ENCODE measurements around the gene FNDC3B.

FNDC3B gene

GRCh38 chr3:172189213-172189612 lies 149.8 kb downstream of the FNDC3B start:
- Mint-ChIP-seq H3K4me3 (no peak overlapping the region), H3K9me3 (no peaks in the 10 kb centered on the region), H3K27me3 (no peaks in the 10 kb centered on the region), H3K4me1 (ENCODE audit: low read depth) (peaks cover 14% of the 10 kb centered on the region), H3K36me3 (ENCODE audit: low read depth) (no peaks in the 10 kb centered on the region), H3K27ac (no peak overlapping the region)
- DNase-seq, result no peak

GRCh38 chr3:172189987-172190603 lies 150.7 kb downstream of the FNDC3B start:
- Mint-ChIP-seq H3K4me1 (ENCODE audit: low read depth) (peaks cover 16% of the 10 kb centered on the region), H3K9me3 (no peaks in the 10 kb centered on the region), H3K36me3 (ENCODE audit: low read depth) (no peaks in the 10 kb centered on the region), H3K27ac (no peak overlapping the region), H3K4me3 (no peak overlapping the region), H3K27me3 (no peaks in the 10 kb centered on the region)
- DNase-seq, result no peak

- H3K9me3 Mint-ChIP-seq, result no peaks in the 10 kb centered on the region
- H3K36me3 Mint-ChIP-seq (ENCODE audit: low read depth), result no peaks in the 10 kb centered on the region
- DNase-seq, result no peak
- no peak overlapping the region for H3K4me3 Mint-ChIP-seq
- no peak overlapping the region for H3K27ac Mint-ChIP-seq
- no peaks in the 10 kb centered on the region for H3K27me3 Mint-ChIP-seq
- H3K4me1 Mint-ChIP-seq (ENCODE audit: low read depth), result peaks cover 16% of the 10 kb centered on the region
These were observed 151.6 kb downstream of the FNDC3B start for GRCh38 chr3:172190980-172191379.

- DNase-seq, result no peak
- peaks cover 16% of the 10 kb centered on the region for H3K4me1 Mint-ChIP-seq (ENCODE audit: low read depth)
- no peaks in the 10 kb centered on the region for H3K36me3 Mint-ChIP-seq (ENCODE audit: low read depth)
- H3K27ac Mint-ChIP-seq, result no peak overlapping the region
- H3K27me3 Mint-ChIP-seq, result no peaks in the 10 kb centered on the region
- no peaks in the 10 kb centered on the region for H3K9me3 Mint-ChIP-seq
- H3K4me3 Mint-ChIP-seq, result no peak overlapping the region
These were observed 152.3 kb downstream of the FNDC3B start for GRCh38 chr3:172191629-172192028.

- Mint-ChIP-seq H3K4me1 (ENCODE audit: low read depth) (peaks cover 16% of the 10 kb centered on the region), H3K9me3 (no peaks in the 10 kb centered on the region), H3K4me3 (no peak overlapping the region), H3K27ac (no peak overlapping the region), H3K36me3 (ENCODE audit: low read depth) (no peaks in the 10 kb centered on the region), H3K27me3 (no peaks in the 10 kb centered on the region)
- no peak for DNase-seq
These were observed 153.5 kb downstream of the FNDC3B start for GRCh38 chr3:172192830-172193415.

GRCh38 chr3:172193436-172193835 lies 154.1 kb downstream of the FNDC3B start:
- Mint-ChIP-seq H3K36me3 (ENCODE audit: low read depth) (no peaks in the 10 kb centered on the region), H3K4me1 (ENCODE audit: low read depth) (peaks cover 16% of the 10 kb centered on the region), H3K27me3 (no peaks in the 10 kb centered on the region), H3K4me3 (no peak overlapping the region), H3K27ac (no peak overlapping the region), H3K9me3 (peaks cover 1% of the 10 kb centered on the region)
- no peak for DNase-seq

- H3K27me3 Mint-ChIP-seq, result no peaks in the 10 kb centered on the region
- no peak overlapping the region for H3K4me3 Mint-ChIP-seq
- DNase-seq, result no peak
- H3K9me3 Mint-ChIP-seq, result peaks cover 3% of the 10 kb centered on the region
- no peak overlapping the region for H3K27ac Mint-ChIP-seq
- H3K36me3 Mint-ChIP-seq (ENCODE audit: low read depth), result peaks cover 4% of the 10 kb centered on the region
- peaks cover 14% of the 10 kb centered on the region for H3K4me1 Mint-ChIP-seq (ENCODE audit: low read depth)
These were observed 155.5 kb downstream of the FNDC3B start for GRCh38 chr3:172194702-172195406.

- Mint-ChIP-seq H3K9me3 (peaks cover 3% of the 10 kb centered on the region), H3K4me3 (no peak overlapping the region), H3K4me1 (ENCODE audit: low read depth) (peaks cover 14% of the 10 kb centered on the region), H3K27ac (no peak overlapping the region), H3K36me3 (ENCODE audit: low read depth) (peaks cover 6% of the 10 kb centered on the region), H3K27me3 (no peaks in the 10 kb centered on the region)
- DNase-seq, result no peak
These were observed 156.0 kb downstream of the FNDC3B start for GRCh38 chr3:172195407-172195754.

- Mint-ChIP-seq H3K9me3 (peaks cover 5% of the 10 kb centered on the region), H3K27me3 (no peaks in the 10 kb centered on the region), H3K36me3 (ENCODE audit: low read depth) (peaks cover 8% of the 10 kb centered on the region), H3K4me1 (ENCODE audit: low read depth) (peaks cover 14% of the 10 kb centered on the region), H3K27ac (no peak overlapping the region), H3K4me3 (no peak overlapping the region)
- DNase-seq, result no peak
These were observed 158.0 kb downstream of the FNDC3B start for GRCh38 chr3:172197344-172197743.

GRCh38 chr3:172198428-172198827 lies 159.1 kb downstream of the FNDC3B start:
- H3K36me3 Mint-ChIP-seq (ENCODE audit: low read depth), result peaks cover 19% of the 10 kb centered on the region
- H3K27me3 Mint-ChIP-seq, result no peaks in the 10 kb centered on the region
- H3K27ac Mint-ChIP-seq, result no peak overlapping the region
- H3K4me1 Mint-ChIP-seq (ENCODE audit: low read depth), result peaks cover 13% of the 10 kb centered on the region
- H3K9me3 Mint-ChIP-seq, result peaks cover 5% of the 10 kb centered on the region
- H3K4me3 Mint-ChIP-seq, result no peak overlapping the region
- DNase-seq, result no peak

GRCh38 chr3:172199850-172200369 lies 160.5 kb downstream of the FNDC3B start:
- Mint-ChIP-seq H3K4me1 (ENCODE audit: low read depth) (peaks cover 5% of the 10 kb centered on the region), H3K9me3 (peaks cover 13% of the 10 kb centered on the region), H3K4me3 (no peak overlapping the region), H3K36me3 (ENCODE audit: low read depth) (peaks cover 32% of the 10 kb centered on the region), H3K27ac (no peak overlapping the region), H3K27me3 (no peaks in the 10 kb centered on the region)
- no peak for DNase-seq

GRCh38 chr3:172201136-172201869 lies 161.9 kb downstream of the FNDC3B start:
- Mint-ChIP-seq H3K4me1 (ENCODE audit: low read depth) (no peaks in the 10 kb centered on the region), H3K9me3 (peaks cover 23% of the 10 kb centered on the region), H3K4me3 (no peak overlapping the region), H3K27ac (no peak overlapping the region), H3K27me3 (no peaks in the 10 kb centered on the region), H3K36me3 (ENCODE audit: low read depth) (peaks cover 44% of the 10 kb centered on the region)
- DNase-seq, result no peak

- Mint-ChIP-seq H3K27ac (no peak overlapping the region), H3K36me3 (ENCODE audit: low read depth) (peaks cover 47% of the 10 kb centered on the region), H3K4me1 (ENCODE audit: low read depth) (no peaks in the 10 kb centered on the region), H3K27me3 (no peaks in the 10 kb centered on the region), H3K9me3 (peaks cover 26% of the 10 kb centered on the region), H3K4me3 (no peak overlapping the region)
- DNase-seq, result no peak
These were observed 162.5 kb downstream of the FNDC3B start for GRCh38 chr3:172201870-172202236.

- peaks cover 27% of the 10 kb centered on the region for H3K9me3 Mint-ChIP-seq
- no peaks in the 10 kb centered on the region for H3K4me1 Mint-ChIP-seq (ENCODE audit: low read depth)
- H3K27me3 Mint-ChIP-seq, result no peaks in the 10 kb centered on the region
- DNase-seq, result no peak
- H3K27ac Mint-ChIP-seq, result no peak overlapping the region
- no peak overlapping the region for H3K4me3 Mint-ChIP-seq
- peaks cover 50% of the 10 kb centered on the region for H3K36me3 Mint-ChIP-seq (ENCODE audit: low read depth)
These were observed 163.4 kb downstream of the FNDC3B start for GRCh38 chr3:172202797-172203196.
